OCI-LY3 (cell line): Measurements from ENCODE around the gene SYT8.

Experiments
- H2AFZ ChIP-seq: fragments of 200-600, 300-600 bp; shearing (Covaris generic); 2 replicates; pipeline ENCODE4 v1.6.0; 2014; ENCODE audit warnings: antibody characterized with exemption, low read depth, low read length
- H3K27ac ChIP-seq: fragments of 200-600, 300-600 bp; sonication (generic); 2 replicates; pipeline ENCODE4 v1.5.1; 2014; ENCODE audit warnings: mild to moderate bottlenecking, low read length, moderate library complexity, mixed read lengths
- H3K27me3 ChIP-seq: fragments of 200-600, 300-600 bp; sonication (generic); 2 replicates; pipeline ENCODE4 v1.6.1; 2014; ENCODE audit warnings: low read depth, low read length, mixed read lengths
- H3K36me3 ChIP-seq: fragments of 200-600, 300-600 bp; sonication (generic); replicated peaks from 2 replicates; pipeline ENCODE3; 2014; ENCODE audit warnings: low read depth, low read length, mixed read lengths
- H3K4me1 ChIP-seq: fragments of 300-600, 200-600 bp; sonication (generic); 2 replicates; pipeline ENCODE4 v1.6.1; 2014; ENCODE audit warnings: low read length, mixed read lengths
- H3K4me2 ChIP-seq: fragments of 200-600, 300-600 bp; sonication (generic); 2 replicates; pipeline ENCODE4 v1.6.1; 2014; ENCODE audit warnings: low read length, mixed read lengths
- H3K4me3 ChIP-seq: fragments of 300-600, 200-600 bp; sonication (generic); 2 replicates; pipeline ENCODE4 v1.5.1; 2014; ENCODE audit warnings: antibody characterized with exemption, mild to moderate bottlenecking, low read length, moderate library complexity
- H3K79me2 ChIP-seq: fragments of 300-600, 200-600 bp; shearing (Covaris generic); 2 replicates; pipeline ENCODE4 v1.6.1; 2014; ENCODE audit warnings: mild to moderate bottlenecking, low read length, mixed read lengths
- H3K9ac ChIP-seq: fragments of 300-600, 200-600 bp; shearing (Covaris generic); 2 replicates; pipeline ENCODE4 v1.6.0; 2014; ENCODE audit warnings: mild to moderate bottlenecking, low read length, moderate library complexity
- H3K9me3 ChIP-seq: fragments of 200-600, 300-600 bp; shearing (Covaris generic); 2 replicates; pipeline ENCODE4 v1.6.1; 2014; ENCODE audit warnings: low read length, mixed read lengths; ENCODE audit not compliant: insufficient read depth
- H4K20me1 ChIP-seq: fragments of 200-600, 300-600 bp; sonication (generic); 2 replicates; pipeline ENCODE4 v1.6.1; 2016; ENCODE audit warnings: low read length, mixed read lengths; ENCODE audit not compliant: insufficient read depth
- CTCF ChIP-seq: fragments of 200-600, 300-600 bp; sonication (generic); IDR thresholded peaks from 2 replicates; pipeline ENCODE4 v1.5.1; 2014; ENCODE audit warnings: antibody characterized with exemption, low read length, low read depth
- EZH2phosphoT487 ChIP-seq: fragments of 200-600 bp; shearing (Covaris generic); IDR thresholded peaks from 2 replicates; pipeline ENCODE4 v1.6.1; 2018; ENCODE audit warnings: antibody characterized with exemption, mixed run types, low read depth

SYT8 gene

GRCh38 chr11:1879342-1879940 is 44.7 kb downstream of the SYT8 start:
- peaks cover 99% of the 10 kb centered on the region for H4K20me1 ChIP-seq
- H2AFZ ChIP-seq = no peak overlapping the region
- H3K36me3 ChIP-seq = peaks cover 23% of the 10 kb centered on the region
- H3K27ac ChIP-seq = no peak overlapping the region
- no peaks in the 10 kb centered on the region for H3K4me1 ChIP-seq
- TF ChIP-seq EZH2phosphoT487 (no peak), CTCF (no peak)
- no peaks in the 10 kb centered on the region for H3K9me3 ChIP-seq
- H3K4me2 ChIP-seq = no peak overlapping the region
- H3K27me3 ChIP-seq = no peaks in the 10 kb centered on the region
- no peak overlapping the region for H3K4me3 ChIP-seq
- no peaks in the 10 kb centered on the region for H3K79me2 ChIP-seq
- H3K9ac ChIP-seq = no peak overlapping the region

- H3K27me3 ChIP-seq = no peaks in the 10 kb centered on the region
- H3K27ac ChIP-seq = no peak overlapping the region
- H3K4me1 ChIP-seq = no peaks in the 10 kb centered on the region
- TF ChIP-seq EZH2phosphoT487 (no peak), CTCF (no peak)
- no peaks in the 10 kb centered on the region for H3K79me2 ChIP-seq
- no peak overlapping the region for H3K9ac ChIP-seq
- H3K9me3 ChIP-seq = no peaks in the 10 kb centered on the region
- no peak overlapping the region for H2AFZ ChIP-seq
- peaks cover 99% of the 10 kb centered on the region for H4K20me1 ChIP-seq
- H3K4me3 ChIP-seq = no peak overlapping the region
- no peak overlapping the region for H3K4me2 ChIP-seq
- peaks cover 30% of the 10 kb centered on the region for H3K36me3 ChIP-seq
Measured at GRCh38 chr11:1879941-1880720, 45.3 kb downstream of the SYT8 start.

GRCh38 chr11:1880746-1881441 is 46.1 kb downstream of the SYT8 start:
- Histone ChIP-seq H2AFZ (no peak overlapping the region), H4K20me1 (peaks cover 98% of the 10 kb centered on the region), H3K4me2 (no peak overlapping the region), H3K4me3 (no peak overlapping the region), H3K36me3 (peaks cover 38% of the 10 kb centered on the region), H3K79me2 (no peaks in the 10 kb centered on the region), H3K27me3 (no peaks in the 10 kb centered on the region), H3K9ac (no peak overlapping the region), H3K4me1 (no peaks in the 10 kb centered on the region), H3K9me3 (no peaks in the 10 kb centered on the region), H3K27ac (no peak overlapping the region)
- no peak for TF ChIP-seq EZH2phosphoT487
- TF ChIP-seq CTCF = no peak
